Activated naive CD4-positive, alpha-beta T cell treated with anti-CD3 and anti-CD28 coated beads for 36 hours (primary cell): ENCODE results near the gene ZFHX3. TPM values are rescaled to one million over a fixed set of nuclear protein-coding genes. Genes with fewer than 3 reads are reported as not detected.

ENCODE experiments used
- CTCF ChIA-PET: fragments of 350-600 bp; sonication (Branson Sonifier 250); formaldehyde crosslinking; loops from one replicate; lab custom pipeline; 2021; ENCODE audit warnings: antibody characterized with exemption; lab: Charles Lee
- DNase-seq: peaks from one replicate; pipeline ENCODE4 v3.0.0-alpha.2; 2020
- H3K27ac Mint-ChIP-seq: one replicate; pipeline ENCODE4 v1.8.0; 2021; ENCODE audit warnings: mild to moderate bottlenecking, mixed read lengths
- H3K27me3 Mint-ChIP-seq: one replicate; pipeline ENCODE4 v1.8.0; 2021; ENCODE audit warnings: low read depth, mixed read lengths
- H3K36me3 Mint-ChIP-seq: one replicate; pipeline ENCODE4 v1.8.0; 2021; ENCODE audit warnings: low read depth, mixed read lengths
- H3K4me1 Mint-ChIP-seq: one replicate; pipeline ENCODE4 v1.8.0; 2021; ENCODE audit warnings: low read depth, mixed read lengths
- H3K4me3 Mint-ChIP-seq: one replicate; pipeline ENCODE4 v1.8.0; 2021; ENCODE audit warnings: mild to moderate bottlenecking, moderate library complexity, mixed read lengths
- H3K9me3 Mint-ChIP-seq: one replicate; pipeline ENCODE4 v1.8.0; 2021; ENCODE audit warnings: mixed read lengths
- intact Hi-C: fragments of 100-400 bp; cut with micrococcal nuclease; formaldehyde crosslinking; loops from one replicate; pipeline ENCODE4 v1.15.1; 2023
- total RNA-seq, 2 experiments: library from RNA; stranded (reverse); gene quantifications; one replicate each; pipeline ENCODE4 v1.2.3, GENCODE V29; 2021

Gene ZFHX3
- total RNA-seq, 2 experiments from 2014 or later, result 0.44 to 0.72 TPM

DNA sequence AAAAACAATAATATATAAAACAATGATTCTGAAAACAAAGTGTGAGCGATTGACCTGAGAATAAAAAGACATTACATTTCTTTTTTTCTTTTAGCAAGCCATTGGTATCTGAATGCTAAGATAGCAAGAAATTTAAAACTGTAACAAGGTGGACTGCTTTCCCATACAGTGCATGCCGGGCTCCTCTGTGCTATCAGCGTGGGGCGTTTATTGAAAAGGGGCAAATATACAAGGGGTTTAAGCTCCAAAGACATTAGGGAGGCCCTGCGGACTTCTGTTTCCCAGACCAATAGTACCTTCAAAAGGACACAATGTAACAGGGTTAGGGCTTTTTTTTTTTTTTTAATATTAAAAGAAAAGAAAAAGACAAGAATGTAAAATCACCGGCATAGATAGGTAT is 261.3 kb downstream of the ZFHX3 start:
- Mint-ChIP-seq H3K9me3 (no peaks in the 10 kb centered on the region), H3K27me3 (peaks cover 28% of the 10 kb centered on the region), H3K4me3 (no peak overlapping the region), H3K36me3 (no peaks in the 10 kb centered on the region), H3K27ac (no peak overlapping the region), H3K4me1 (peaks cover 14% of the 10 kb centered on the region)
- CTCF ChIA-PET, result interaction anchor here (0.8 kb wide), 1 partner anchor 11 kb away, joined by 3 read pairs; no protein-coding TSS in a partner anchor
- DNase-seq, result no peak
- intact Hi-C loops, result loop anchor here (1.0 to 5.0 kb wide), 2 partner anchors 121 to 314 kb away; no protein-coding TSS in a partner anchor

DNA sequence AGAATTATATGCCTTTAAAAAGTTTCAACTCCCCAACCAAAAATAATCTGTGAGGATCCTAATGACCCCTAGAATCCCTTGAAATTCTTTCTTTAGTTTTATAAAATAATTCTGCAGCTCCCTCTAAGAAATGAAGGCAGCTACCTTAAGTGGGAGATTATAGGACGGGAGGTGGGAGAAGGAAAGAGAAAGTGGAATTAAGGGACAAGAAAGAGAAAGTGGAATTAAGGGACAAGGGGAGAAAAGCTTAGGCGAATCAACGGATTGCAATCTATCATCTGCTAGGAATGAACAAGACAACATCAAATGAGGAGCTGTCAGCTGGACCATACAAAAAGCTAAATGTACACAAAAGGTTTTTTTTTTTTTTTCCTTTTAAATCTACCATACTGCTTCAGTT is 262.0 kb downstream of the ZFHX3 start:
- H3K27me3 Mint-ChIP-seq, result peaks cover 28% of the 10 kb centered on the region
- intact Hi-C loops, result loop anchor here (5.0 kb wide), 1 partner anchor 314 kb away; no protein-coding TSS in a partner anchor
- CTCF ChIA-PET, result interaction anchor here (0.8 kb wide), 1 partner anchor 11 kb away, joined by 3 read pairs; no protein-coding TSS in a partner anchor
- H3K9me3 Mint-ChIP-seq, result no peaks in the 10 kb centered on the region
- no peaks in the 10 kb centered on the region for H3K36me3 Mint-ChIP-seq
- DNase-seq, result no peak
- H3K4me3 Mint-ChIP-seq, result no peak overlapping the region
- H3K27ac Mint-ChIP-seq, result no peak overlapping the region
- peaks cover 14% of the 10 kb centered on the region for H3K4me1 Mint-ChIP-seq

DNA sequence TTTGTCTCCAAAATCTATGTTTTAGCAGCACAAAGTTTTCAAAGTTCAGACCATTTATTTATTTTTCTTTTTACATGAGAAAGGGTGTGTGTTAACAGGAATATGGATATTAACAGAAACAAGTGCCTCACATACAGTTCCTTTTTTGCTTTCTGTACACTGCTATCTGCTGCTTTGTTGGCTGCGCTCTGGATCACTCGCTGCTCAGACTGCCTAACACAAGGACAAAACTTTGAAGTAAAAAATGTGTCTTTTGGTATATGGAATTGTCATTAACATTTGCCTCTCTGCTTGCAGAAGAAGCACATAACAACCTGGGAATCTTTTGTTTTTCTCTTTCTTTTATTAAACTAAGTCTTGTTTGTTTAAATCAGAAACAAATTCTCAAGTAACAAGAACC is 262.8 kb downstream of the ZFHX3 start:
- no peak overlapping the region for H3K4me3 Mint-ChIP-seq
- no peak overlapping the region for H3K27ac Mint-ChIP-seq
- CTCF ChIA-PET, result no interaction called here
- peaks cover 28% of the 10 kb centered on the region for H3K27me3 Mint-ChIP-seq
- intact Hi-C loops, result loop anchor here (5.0 kb wide), 1 partner anchor 313 kb away; no protein-coding TSS in a partner anchor
- H3K4me1 Mint-ChIP-seq, result peaks cover 14% of the 10 kb centered on the region
- H3K36me3 Mint-ChIP-seq, result no peaks in the 10 kb centered on the region
- DNase-seq, result no peak
- no peaks in the 10 kb centered on the region for H3K9me3 Mint-ChIP-seq

DNA sequence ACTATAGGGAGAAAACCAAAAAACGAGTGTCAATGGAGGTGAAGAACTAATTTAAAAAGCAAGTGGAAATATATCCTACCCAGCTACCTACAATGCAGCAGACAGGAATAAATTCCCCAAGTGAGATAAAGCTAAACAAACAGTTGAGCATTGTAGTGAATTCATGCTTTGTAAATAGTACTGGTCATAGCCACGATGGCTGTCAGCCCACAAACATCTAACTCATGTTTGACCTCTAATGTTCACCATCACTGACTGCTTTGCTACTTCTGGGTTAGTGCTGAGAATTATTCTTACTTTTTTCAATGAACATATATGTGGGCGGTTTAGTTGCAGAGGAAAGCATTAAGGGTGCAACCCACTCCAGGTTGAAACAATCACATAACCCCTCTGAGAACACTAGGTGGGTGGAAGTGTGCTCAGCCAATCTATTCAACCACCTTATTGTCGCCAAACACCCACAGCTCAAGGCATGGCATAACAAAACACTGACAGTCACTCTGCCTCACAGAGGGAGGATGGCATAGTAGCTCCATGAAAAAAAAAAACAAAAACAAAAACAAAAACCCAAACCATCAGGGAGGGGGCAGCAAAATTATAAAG is 264.1 kb downstream of the ZFHX3 start:
- DNase-seq, result no peak
- Mint-ChIP-seq H3K4me1 (peaks cover 14% of the 10 kb centered on the region), H3K27me3 (peaks cover 25% of the 10 kb centered on the region), H3K36me3 (no peaks in the 10 kb centered on the region), H3K4me3 (no peak overlapping the region), H3K27ac (no peak overlapping the region), H3K9me3 (no peaks in the 10 kb centered on the region)
- intact Hi-C loops, result no loop called here
- CTCF ChIA-PET, result interaction anchor here (0.6 to 1.0 kb wide), 2 partner anchors 49 to 81 kb away, joined by 4 to 5 read pairs; no protein-coding TSS in a partner anchor

DNA sequence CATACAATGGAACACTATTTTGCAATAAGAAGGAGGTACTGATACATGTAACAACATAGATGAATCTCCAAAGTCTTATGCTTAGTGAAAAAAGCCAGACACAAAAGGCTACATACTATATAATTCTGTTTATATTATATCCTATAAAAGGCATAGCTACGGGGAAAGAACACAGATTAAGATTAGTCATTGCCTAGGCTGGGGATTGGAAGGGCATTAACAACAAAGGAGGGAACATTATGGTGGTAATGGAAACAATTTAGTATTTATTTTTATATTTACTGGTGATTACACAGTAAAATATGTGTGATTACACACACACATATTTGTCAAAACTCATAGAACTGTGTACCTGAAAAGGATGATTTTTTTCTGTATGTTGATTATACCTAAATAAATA is 278.1 kb downstream of the ZFHX3 start:
- Mint-ChIP-seq H3K9me3 (peaks cover 5% of the 10 kb centered on the region), H3K27ac (no peak overlapping the region), H3K27me3 (no peaks in the 10 kb centered on the region), H3K4me3 (no peak overlapping the region), H3K36me3 (peaks cover 5% of the 10 kb centered on the region), H3K4me1 (peaks cover 5% of the 10 kb centered on the region)
- intact Hi-C loops, result no loop called here
- no peak for DNase-seq
- CTCF ChIA-PET, result no interaction called here

DNA sequence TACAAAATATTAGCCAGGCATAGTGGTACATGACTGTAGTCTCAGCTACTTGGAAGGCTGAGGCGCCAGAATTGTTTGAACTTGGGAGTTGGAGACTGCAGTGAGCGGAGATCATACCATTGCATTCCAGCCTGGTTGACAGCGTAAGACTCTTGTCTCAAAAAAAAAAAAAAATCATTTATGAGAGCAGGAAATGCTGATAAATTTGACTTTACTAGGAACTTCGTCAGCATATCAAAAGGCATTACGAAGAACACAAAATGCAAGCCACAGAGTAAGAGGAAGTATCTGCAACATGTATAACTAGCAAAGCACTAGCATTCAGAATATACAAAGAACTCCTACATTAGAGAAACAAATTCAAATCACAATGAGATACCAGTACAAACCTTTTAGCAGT is 279.3 kb downstream of the ZFHX3 start:
- CTCF ChIA-PET, result no interaction called here

DNA sequence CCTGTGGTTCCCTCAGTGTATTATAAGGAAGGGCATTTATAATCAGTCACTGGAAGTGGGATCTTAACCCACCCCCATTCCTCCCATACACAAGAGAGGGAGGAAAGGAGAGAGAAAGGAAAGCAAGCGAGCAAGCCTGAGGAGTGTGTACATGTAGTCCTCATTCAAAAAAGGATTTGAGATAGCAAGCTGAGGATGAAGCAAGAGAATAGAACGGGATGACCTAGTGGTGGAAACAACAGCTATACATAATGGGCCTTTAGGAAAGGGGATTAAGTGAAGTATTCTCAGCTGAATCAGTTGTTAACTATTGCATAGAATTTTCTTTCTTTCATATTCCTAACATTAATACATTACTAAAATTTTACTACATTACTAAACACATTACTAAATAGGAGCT is 281.4 kb downstream of the ZFHX3 start:
- intact Hi-C loops, result no loop called here
- Mint-ChIP-seq H3K9me3 (peaks cover 4% of the 10 kb centered on the region), H3K36me3 (peaks cover 2% of the 10 kb centered on the region), H3K27me3 (no peaks in the 10 kb centered on the region), H3K4me3 (no peak overlapping the region), H3K4me1 (peaks cover 5% of the 10 kb centered on the region), H3K27ac (no peak overlapping the region)
- no peak for DNase-seq
- CTCF ChIA-PET, result interaction anchor here (1.6 kb wide), 1 partner anchor 66 kb away, joined by 4 read pairs; no protein-coding TSS in a partner anchor

More for the DNA sequence above, 279.3 kb downstream of the ZFHX3 start:
- Mint-ChIP-seq H3K9me3 (peaks cover 5% of the 10 kb centered on the region), H3K27ac (no peak overlapping the region), H3K4me1 (peaks cover 5% of the 10 kb centered on the region), H3K4me3 (no peak overlapping the region), H3K27me3 (no peaks in the 10 kb centered on the region), H3K36me3 (peaks cover 5% of the 10 kb centered on the region)
- intact Hi-C loops, result no loop called here
- no peak for DNase-seq

DNA sequence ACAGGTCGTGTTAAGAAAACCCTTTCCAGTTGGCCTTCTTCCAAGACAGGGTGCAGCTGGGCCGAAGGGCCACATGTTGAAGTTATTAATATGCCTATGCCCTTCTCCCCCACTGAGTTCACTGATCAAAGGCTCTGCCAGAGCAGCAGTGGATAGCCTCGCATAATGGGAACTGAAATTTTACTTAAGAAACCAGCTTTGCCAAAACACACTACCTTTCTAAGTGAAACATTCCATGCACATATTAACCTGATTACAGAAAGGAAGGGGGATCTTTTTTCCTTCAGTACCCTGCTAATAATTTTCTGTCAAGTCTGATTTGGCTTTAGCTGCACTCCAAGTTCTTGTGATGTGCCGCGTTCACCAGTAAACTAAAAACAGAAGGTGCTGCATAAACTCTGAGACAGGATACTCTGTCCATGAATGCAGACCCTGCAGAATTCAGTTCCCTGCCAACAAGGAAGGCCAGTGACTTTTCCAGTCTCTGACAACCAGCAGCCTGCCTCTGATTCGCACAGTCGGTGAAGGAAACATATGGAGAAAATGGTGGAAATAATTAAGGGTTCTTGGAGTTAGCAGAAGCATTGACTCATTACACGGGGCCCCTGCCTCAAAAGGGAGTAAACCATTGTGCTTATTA is 283.8 kb downstream of the ZFHX3 start:
- CTCF ChIA-PET, result no interaction called here
- H3K27me3 Mint-ChIP-seq, result no peaks in the 10 kb centered on the region
- no peak overlapping the region for H3K27ac Mint-ChIP-seq
- H3K36me3 Mint-ChIP-seq, result no peaks in the 10 kb centered on the region
- peaks cover 8% of the 10 kb centered on the region for H3K9me3 Mint-ChIP-seq
- intact Hi-C loops, result no loop called here
- peaks cover 5% of the 10 kb centered on the region for H3K4me1 Mint-ChIP-seq
- no peak for DNase-seq
- H3K4me3 Mint-ChIP-seq, result no peak overlapping the region

DNA sequence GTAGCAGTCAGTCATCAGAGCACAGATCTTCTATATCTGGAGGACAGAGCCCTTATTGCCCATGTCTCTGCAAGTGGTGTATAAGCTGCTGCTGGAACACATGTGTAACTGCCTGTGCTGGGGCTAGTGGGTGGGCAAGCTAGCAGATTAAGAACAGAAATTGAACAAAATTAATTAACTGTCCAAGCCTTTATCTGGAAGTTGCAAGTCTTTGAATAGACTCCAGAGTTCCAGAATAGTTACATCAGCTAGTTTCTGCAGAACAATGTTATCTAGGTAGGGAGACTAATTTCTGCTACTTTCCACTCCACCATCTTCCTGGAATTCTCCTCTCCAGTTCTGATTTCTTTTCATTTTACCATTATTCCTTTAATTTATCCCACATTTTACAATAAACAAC is 287.3 kb downstream of the ZFHX3 start:
- no peak overlapping the region for H3K27ac Mint-ChIP-seq
- H3K4me1 Mint-ChIP-seq, result no peaks in the 10 kb centered on the region
- intact Hi-C loops, result no loop called here
- no peak overlapping the region for H3K4me3 Mint-ChIP-seq
- CTCF ChIA-PET, result no interaction called here
- H3K9me3 Mint-ChIP-seq, result peaks cover 23% of the 10 kb centered on the region
- no peak for DNase-seq
- peaks cover 3% of the 10 kb centered on the region for H3K36me3 Mint-ChIP-seq
- H3K27me3 Mint-ChIP-seq, result no peaks in the 10 kb centered on the region

DNA sequence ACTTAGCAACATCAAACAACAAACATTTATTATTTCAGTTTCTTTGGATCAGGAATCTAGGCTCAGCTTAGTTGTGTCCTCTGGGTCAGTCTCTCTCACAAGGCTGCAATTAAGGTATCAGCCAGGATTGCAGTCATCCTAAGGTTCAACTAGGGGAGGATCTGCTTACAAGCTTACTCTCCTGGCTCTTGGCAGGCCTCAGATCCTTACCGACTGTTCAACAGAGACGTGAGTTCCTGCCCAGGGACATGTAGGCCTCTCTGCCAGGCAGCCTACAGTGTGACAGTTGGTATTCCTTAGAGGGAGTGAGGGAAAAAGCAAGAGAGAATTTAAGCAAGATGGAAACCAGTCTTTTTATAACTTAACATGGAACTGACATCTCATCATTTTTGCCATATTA is 294.0 kb downstream of the ZFHX3 start:
- no peak for DNase-seq
- peaks cover 12% of the 10 kb centered on the region for H3K9me3 Mint-ChIP-seq
- intact Hi-C loops, result no loop called here
- H3K4me1 Mint-ChIP-seq, result no peaks in the 10 kb centered on the region
- peaks cover 3% of the 10 kb centered on the region for H3K36me3 Mint-ChIP-seq
- H3K4me3 Mint-ChIP-seq, result no peak overlapping the region
- H3K27me3 Mint-ChIP-seq, result no peaks in the 10 kb centered on the region
- H3K27ac Mint-ChIP-seq, result no peak overlapping the region
- CTCF ChIA-PET, result no interaction called here

DNA sequence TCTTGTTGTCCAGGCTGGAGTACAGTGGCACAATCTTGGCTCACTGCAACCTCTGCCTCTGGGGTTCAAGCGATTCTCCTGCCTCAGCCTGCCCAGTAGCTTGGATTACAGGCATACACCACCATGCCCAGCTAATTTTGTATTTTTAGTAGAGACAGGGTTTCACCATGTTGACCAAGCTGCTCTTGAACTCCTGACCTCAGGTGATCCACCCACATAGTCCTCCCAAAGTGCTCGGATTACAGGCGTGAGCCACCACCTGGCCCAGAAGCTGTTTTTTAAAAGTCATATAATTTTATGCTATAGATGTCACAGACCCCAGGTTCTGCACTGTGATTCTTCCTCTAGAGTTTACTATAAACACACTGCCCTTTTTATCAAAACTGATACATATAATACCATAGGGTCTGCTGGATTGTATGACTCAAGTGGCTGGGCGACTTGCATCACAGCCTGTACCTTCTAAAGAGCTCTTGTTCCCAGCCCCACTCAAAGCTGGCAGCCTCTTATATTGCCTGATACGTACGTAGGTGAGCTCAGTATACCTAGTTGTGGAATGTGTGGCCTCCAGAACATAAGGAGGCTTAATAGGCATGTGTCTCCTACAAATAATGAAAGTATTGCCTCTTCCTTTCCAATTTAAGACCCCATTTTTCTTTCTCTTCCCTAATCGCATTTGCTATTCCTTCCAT is 295.8 kb downstream of the ZFHX3 start:
- Mint-ChIP-seq H3K36me3 (no peaks in the 10 kb centered on the region), H3K27ac (no peak overlapping the region), H3K4me1 (no peaks in the 10 kb centered on the region), H3K27me3 (no peaks in the 10 kb centered on the region), H3K9me3 (peaks cover 7% of the 10 kb centered on the region), H3K4me3 (no peak overlapping the region)
- CTCF ChIA-PET, result no interaction called here
- no peak for DNase-seq
- intact Hi-C loops, result no loop called here

DNA sequence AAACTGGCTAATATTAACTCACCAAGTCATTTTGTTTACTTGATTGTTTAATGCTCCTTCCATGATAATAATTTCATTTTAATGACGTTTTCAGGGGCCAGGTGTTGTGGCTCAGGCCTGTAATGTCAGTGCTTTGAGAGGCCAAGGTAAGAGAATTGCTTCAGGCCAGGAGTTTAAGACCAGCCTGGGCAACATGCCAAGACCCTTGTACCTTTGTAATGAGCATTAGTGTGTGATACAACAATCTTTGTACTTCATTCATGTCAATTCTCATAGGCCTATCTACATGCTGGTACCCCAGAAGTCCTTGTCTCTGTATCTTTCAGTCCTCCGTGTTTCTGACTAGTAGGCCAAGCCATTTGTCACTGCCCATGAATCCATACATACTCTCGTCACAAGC is 296.9 kb downstream of the ZFHX3 start:
- H3K27ac Mint-ChIP-seq, result no peak overlapping the region
- H3K4me3 Mint-ChIP-seq, result no peak overlapping the region
- no peak for DNase-seq
- H3K4me1 Mint-ChIP-seq, result no peaks in the 10 kb centered on the region
- H3K36me3 Mint-ChIP-seq, result no peaks in the 10 kb centered on the region
- CTCF ChIA-PET, result no interaction called here
- H3K9me3 Mint-ChIP-seq, result peaks cover 2% of the 10 kb centered on the region
- intact Hi-C loops, result no loop called here
- no peaks in the 10 kb centered on the region for H3K27me3 Mint-ChIP-seq
